Hippocampal formation (tissue), 2 donors: ENCODE measurements around the gene PTGER1.
"Not testable (repeated sequence)": the region's sequence is repeated elsewhere in the genome, so short reads cannot be mapped to it uniquely, and the experiment has no call there.

ENCODE experiments used
- DNase-seq, 2 donors: peaks; one replicate each; lab custom pipeline; 2025; lab: John Stamatoyannopoulos, UW

PTGER1 gene, protein sequence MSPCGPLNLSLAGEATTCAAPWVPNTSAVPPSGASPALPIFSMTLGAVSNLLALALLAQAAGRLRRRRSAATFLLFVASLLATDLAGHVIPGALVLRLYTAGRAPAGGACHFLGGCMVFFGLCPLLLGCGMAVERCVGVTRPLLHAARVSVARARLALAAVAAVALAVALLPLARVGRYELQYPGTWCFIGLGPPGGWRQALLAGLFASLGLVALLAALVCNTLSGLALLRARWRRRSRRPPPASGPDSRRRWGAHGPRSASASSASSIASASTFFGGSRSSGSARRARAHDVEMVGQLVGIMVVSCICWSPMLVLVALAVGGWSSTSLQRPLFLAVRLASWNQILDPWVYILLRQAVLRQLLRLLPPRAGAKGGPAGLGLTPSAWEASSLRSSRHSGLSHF

DNA sequence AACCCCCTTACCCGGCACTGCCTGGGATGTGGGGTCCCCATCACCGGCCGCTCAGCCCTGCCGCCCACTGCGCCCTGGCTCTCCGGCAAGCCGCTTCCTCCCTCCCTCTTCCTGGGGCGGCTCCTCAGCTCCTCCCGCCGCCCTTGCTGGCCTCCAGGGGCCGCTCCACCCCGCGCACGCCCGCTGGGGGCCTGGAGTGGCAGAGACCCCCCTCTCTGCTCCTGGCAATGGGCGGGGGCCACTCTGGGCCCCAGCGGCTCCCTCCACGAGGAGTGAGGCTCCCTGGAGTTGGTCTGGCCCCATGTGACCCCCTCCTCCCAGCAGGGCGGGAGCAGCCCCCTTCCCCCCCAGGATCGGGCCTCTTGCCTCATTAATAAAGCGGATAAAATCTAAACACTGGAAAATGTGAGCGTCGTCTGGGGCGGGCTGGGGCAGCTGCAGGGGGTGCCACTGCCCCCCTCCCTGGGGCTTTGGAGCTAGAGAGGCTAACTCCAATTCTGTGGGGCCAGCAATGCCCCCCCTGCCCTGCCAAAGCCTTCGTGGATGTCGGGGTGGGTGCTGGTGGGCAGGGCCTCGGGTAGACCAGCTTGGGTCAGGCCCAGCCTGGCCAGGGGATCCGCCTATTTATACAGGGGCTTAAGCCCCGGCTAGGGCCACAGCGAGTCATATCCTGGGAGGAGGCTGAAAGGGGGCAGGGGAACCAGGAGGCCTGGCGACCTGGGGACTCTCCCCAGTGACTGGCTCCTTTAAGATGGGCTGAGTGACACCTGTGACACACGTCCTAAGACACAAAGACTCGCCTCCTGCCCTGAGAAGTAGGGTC lies at the start of gene PTGER1:
TSS of gene PTGER1 (minus strand) at position 104 of the 823 bp plus-strand sequence. CDS start 1,034 bp downstream, outside the sequence.
- no peak for DNase-seq

DNA sequence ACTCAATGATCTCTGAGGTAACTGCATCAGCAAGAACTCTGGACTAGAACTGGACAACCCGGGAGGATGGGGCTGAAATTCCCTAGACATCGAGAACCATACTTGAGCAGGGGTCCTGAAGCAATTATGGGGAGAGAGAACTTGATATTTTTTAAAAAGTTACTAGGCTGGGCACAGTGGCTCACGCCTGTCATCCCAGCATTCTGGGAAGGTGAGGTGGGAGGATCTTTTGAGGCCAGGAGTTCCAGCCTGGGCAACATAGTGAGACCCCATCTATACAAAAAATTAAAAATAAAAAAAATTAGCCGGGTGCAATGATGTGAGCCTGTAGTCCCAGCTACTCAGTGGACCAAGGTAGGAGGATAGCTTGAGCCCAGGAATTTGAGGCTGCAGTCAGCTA lies 45.4 kb upstream of the PTGER1 start:
- DNase-seq, result no peak

DNA sequence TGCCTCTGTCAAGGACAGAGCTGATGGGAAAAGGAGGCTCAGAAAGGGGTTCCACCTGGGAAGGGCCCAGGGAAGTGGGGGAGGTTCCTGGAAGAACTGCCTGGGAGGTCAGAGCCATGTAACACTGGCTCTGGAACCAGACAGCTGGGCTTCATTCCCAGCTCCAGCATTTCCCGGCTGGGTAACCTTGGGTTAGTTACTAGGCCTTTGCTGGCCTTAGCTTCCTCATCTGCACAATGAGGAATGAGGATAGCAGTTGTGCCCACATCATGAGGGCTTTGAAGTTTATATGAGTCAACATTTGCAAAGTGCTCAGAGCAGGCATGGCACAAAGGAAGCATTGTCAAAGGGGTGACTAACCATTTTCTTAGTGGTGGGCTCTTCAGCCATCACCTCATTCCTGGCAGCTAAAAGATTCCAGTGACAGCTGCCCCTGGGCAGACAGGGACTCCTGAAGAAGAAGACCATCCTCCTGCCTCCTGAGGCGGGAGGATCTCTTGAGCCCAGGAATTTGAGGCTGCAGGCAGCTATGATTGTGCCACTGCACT lies 44.8 kb upstream of the PTGER1 start:
- DNase-seq, result no peak

DNA sequence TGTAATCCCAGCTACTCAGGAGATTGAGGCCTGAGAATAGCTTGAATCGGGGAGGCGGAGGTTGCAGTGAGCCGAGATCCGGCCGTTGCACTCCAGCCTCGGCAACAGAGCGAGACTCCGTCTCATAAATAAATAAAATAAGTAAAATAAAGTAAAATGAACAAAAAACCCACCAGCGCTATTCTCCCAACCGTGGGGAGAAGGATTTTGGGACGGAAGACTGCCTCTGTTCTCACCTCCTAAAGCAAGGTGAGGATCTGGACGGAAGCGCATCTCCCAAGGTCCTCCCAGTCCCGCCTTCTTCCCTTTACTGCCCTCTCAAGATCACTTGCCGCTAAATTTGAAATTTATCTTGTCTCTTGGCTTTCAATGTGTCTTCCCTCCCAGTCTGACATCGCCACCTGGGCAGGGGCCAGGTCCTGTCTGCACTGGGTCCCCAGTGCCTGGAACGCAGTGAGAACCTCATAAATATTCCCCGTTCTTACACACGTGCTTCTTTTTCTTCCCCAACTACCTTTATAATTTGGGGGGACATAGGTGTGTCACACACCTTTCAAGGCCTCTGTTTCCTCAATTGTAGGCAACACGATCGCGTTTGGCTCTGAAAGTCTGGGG lies 44.2 kb upstream of the PTGER1 start:
- DNase-seq, result no peak

DNA sequence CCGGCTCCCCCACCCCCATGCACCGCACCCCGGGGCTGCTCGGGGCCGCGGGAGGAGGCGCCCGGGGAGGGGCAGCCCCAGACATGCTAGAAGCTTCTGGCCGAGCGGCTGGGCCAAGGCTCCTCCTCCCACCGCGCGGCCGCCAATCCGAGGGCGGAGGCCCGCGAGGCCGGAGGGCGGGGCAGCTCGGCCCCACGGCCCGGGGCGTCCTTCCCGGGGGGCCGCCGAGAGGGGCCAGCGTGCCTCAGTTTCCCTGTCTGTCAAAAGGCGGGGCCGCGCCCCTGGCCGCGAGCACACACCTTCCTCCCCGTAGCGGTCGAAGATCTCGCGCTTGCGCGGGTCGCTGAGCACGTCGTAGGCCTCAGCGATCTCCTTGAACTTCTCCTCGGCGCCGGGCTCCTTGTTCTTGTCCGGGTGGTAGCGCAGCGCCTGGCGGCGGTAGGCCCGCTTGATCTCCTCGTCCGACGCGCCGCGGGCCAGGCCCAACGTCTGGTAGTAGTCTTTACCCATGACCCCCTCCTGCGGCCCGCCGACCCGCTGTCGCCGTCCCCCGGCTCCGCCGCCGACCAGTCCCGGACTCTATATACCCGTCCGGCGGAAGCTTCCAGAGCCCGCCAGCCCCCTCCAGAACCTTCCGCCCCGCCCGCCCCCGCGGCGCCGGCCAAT lies 42.8 kb upstream of the PTGER1 start, which contains the start of gene DNAJB1:
TSS of gene DNAJB1 (minus strand) at position 558 of the 666 bp plus-strand sequence. CDS start at position 510, 48 bp downstream.
- DNase-seq, result peak; percentile 78 to 79

DNA sequence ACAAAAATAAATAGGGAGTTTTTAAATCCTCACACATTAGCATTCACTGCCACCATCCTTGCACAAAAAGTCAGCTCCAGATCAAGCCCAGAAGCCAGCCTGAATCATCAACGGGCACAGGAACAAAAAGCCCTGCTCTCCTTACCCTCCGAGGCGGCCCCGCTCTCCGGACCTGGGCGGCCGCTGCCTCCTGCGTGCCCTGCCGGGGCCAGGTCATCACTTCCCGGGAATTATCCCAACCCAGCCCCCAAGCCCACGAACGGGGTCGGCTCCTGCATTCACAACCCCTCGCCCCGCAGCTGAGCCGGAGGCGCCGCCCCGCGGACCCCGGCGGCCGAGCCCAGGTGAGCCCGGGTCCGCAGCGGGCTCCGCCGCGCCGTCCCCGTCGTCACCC lies 42.3 kb upstream of the PTGER1 start:
- DNase-seq, result no peak

DNA sequence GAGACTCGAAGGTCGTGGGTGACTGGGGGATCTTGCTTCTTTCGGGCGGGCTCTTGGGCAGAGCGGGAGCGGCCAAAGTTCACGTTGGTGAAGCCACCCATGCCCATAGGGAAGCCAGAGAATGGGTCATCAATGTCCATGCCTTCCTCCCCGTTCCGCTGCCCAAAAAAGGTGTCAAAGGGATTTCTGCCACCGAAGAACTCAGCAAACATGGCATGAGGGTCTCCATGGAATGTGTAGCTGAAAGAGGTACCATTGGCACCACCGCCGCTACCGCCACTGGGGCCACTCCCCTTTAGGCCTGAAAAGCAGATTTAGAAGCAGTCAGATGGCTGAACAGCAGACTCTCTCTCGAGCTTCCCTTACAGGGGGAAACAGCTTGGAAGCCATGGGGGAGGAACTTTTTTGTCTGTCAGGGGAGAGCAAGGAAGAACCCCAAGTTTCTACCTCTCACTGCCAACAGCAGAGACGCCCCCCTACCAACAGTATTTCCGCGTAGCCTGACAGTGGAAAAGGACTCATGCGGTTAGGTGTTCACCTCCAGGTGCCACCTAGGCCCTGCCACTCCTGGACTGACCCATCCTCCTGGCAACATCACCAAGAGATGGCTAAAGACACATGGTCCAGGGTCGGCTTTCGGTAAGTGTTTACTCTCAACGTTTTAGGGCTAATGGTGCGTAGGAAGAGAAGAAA lies 41.7 kb upstream of the PTGER1 start:
- peak in 1 of 2 donors; percentile 38 for DNase-seq

DNA sequence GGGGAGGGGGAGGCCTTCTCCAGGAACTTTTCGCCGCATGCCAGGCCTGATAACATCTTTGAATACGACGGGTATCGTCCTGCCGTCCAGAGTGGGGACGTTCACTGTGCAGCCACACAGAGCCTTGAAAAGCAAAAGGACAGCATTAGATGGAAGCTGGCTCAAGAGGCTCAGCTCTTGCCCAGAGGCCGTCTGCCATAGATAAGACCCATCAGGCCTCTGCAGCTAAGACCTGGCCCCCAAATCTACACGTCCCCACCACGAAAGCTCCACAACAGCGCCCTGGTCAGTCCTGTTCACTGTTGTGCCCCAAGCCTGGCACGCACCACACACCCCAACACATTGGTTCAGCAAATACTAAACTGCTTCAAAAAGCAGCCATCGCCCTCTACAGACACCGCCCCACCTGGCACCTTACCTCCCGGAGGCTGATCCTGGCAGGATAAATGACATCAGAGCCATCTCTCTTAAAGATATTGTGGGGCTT lies 40.9 kb upstream of the PTGER1 start:
- DNase-seq, result no peak

DNA sequence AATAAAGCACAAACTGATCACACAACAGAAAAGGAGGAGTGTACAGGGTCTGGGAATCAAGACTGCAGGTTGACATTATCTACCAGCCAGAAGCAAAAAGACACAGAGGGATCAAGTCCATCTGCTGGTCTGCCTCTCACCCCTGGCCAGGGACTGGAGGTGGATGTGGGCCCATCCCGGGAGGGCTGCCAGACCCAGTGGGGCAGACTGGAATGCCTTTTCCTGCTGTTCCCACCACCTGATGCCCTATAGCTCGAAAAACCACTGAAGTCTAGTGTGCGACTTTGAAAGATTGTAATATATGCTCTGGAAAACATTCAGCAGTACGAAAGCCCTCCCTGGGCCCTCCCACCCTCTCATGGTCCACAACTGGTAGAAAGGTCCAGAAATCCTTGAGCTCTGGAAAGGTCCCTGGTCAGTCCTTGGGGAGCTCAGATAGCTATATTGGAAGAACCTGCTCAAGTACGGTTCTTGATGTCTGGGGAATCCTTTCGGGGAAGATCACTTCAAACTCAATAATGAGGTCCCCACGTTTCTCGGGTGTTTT lies 40.4 kb upstream of the PTGER1 start:
- peak in 1 of 2 donors; percentile 24 for DNase-seq

DNA sequence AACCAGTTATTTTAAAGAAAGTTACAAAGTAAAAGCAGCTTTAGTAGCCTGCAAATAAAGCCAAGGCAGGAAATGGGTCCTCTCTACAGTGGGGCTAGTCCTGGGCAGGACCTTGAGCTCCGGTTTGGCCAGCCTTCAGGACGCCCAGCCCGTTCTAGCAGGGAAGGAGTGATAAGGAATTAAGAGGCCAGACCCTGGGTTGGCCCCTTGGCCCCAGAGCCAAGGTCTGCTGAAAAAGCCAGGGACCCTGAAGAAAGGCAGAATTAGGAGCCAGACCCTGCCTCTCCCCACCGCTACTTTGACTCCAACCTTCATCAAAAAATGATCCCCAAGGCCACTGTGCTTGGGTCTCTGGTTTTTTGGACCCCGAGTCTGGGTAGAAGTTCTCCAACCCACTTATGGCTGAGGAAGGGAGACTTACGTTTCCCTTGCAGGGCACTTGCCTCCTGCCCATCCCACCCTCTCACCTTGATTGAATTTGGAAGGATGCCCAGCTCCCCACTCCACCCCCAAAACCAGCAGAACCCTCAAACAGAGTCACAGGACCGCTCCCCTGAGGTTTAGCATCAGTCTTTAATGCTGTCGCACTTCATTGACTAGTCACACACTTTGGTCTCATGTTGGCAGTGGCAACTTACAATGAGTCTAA lies 39.2 kb upstream of the PTGER1 start:
- DNase-seq, result no peak

DNA sequence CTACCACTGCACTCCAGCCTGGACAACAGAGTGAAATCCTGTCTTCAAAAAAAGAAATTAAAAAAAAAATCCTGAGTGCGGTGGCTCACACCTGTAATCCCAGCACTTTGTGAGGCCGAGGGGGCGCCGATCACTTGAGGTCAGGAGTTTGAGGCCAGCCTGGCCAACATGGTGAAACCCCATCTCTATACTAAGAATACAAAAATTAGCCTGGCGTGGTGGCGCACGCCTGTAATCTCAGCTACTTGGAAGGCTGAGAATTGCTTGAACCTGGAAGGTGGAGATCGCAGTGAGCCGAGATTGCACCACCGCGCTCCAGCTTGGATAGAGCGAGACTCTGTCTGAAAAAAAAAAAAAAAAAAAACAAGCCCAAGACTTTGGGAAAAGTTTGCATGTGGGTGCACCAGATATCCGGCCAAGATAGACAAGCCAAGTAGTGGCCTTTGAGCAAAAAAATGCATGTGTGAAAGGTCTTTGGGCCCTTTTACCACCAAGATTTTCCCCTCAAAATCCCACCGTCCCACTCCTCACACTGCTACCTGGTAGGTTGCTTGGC lies 37.3 kb upstream of the PTGER1 start:
- DNase-seq, result no peak

DNA sequence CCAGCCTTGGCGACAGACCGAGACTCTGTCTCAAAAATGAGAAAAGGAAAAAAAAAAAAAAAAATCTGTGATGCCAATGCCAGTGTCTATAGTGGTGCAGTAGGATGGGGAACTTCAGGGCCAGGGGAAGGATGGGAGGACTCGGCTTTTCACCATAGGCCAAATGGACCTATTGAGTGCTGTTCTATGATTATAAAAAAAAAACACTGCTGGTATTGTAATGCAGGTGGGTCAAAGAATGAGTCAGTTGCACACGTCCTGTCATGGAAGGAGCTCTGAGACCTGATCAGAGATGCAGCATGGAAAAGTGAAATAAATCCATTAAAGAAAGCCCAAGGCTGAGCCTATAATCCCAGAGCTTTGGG lies 36.1 kb upstream of the PTGER1 start:
- no peak for DNase-seq

DNA sequence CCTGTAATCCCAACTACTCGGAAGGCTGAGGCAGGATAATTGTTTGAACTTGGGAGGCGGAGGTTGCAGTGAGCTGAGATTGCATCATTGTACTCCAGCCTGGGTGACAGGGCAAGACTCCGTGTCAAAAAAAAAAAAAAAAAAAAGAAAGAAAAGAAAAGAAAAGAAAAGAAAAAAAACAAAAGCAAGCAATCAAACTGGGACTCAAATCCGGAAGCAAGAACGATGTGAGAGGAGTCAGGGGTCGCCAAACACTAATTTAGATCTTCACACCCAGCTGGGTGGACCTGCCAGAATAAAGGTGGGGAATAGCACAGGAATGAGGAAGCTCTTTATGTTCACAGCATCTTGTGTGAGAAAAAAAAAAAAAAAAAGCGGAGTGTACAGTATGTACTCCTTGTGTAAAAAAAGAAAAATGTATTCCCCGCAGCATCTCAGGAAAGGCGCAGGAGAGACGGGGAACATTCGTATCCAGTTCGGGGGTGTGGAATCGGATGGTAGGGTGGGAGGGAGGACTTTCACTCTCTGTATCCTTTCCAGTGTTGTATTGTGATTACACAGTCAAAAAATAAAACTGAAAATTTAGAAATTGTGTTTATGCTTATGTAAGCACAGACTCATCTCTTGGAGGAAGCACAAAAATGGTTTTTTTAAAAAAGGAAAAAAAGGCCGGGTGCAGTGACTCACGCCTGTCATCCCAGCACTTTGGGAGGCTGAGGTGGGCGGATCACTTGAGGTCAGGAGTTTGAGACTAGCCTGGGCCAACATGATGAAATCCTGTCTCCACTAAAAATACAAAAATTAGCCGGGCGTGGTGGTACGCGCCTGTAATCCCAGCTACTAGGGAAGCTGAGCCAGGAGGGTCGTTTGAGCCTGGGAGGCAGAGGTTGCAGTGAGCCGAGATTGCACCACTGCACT lies 35.4 kb upstream of the PTGER1 start:
- peak in 1 of 2 donors; percentile 45 for DNase-seq

DNA sequence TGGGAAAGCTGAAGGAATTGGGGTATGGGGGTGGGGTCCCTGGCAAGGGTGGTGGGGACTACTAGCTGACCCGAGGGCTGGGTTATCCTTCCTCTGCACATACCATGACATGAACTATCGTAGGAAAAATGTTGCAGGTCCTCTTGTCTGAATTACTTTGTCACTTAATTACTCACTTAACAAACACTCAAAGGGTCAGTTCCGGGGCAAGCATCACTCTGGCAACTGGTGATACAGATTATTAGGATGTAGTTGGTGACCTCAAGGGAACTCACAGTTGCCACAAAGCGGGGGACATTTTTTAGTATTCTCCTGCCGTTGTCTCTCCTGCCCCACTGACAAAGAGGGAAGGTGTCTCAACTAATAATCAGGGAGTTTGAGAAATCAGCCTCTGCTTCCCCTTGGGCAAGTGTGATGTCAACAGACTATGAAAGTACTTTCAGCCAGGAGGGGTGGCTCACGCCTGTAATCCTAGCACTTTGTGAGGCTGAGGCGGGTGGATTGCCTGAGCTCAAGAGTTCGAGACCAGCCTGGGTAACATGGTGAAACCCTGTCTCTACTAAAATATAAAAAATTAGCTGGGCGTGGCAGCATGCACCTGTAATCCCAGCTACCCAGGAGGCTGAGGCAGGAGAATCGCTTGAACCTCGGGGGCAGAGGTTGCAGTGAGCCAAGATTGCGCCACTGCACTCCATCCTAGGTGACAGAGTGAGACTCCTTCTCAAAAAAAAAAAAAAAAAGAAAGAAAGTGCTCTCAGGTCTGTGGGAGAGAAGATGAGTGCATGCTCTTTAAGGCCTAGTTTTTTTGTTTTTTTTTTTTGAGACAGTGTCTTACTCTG lies 32.8 kb upstream of the PTGER1 start:
- no peak for DNase-seq

DNA sequence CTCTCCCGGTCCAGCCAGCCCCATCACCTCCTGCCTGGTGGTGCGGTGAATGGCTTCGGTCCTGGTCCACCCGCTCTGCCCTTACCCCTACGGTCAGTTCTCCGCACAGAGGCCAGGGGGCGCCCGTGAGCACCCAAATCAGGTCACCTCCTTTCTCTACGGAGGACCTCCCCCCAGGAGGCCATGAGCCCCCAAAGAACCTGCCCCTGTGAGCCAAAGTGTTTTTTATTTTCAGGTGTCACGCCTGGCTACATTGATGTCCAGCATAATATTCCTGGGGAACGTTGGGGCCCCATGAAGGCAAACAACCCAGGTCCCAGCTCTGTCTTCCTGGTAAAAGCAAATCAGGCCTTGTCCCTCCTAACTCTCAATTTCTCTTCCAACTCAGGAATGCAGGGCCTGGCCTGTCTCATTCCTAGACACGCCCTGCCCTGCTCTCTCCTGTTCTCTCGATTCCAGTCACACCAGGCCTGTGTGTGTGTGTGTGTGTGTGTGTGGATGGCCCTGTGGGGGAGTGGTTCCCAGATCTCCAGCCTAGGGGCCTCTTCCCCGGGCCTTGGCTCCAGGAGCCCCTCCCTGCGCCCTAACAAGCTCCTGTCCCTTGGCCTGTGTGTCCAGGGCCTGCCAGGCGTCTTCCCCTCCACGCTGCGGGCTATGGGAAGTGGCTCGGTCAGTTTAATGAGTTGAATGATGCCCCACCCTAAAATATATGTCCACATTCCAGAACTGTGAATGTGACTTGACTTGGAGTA lies 30.5 kb upstream of the PTGER1 start:
- no peak for DNase-seq

DNA sequence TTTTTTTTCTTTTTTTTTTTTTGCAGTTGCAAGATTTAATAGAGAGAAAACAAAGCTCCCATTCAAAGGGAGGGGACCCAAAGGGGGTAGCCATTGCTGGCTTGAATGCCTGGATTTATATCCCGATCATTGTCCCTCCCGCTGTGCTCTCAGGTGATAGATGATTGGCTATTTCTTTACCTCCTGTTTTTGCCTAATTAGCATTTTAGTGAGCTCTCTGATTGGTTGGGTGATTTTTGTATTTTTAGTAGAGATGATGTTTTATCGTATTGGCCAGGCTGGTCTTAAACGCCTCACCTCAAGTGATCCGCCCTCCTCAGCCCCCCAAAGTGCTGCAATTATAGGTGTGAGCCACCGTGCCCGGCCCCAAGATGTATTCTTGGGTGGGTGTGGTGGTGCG lies 29.4 kb upstream of the PTGER1 start:
- not testable (repeated sequence) for DNase-seq

DNA sequence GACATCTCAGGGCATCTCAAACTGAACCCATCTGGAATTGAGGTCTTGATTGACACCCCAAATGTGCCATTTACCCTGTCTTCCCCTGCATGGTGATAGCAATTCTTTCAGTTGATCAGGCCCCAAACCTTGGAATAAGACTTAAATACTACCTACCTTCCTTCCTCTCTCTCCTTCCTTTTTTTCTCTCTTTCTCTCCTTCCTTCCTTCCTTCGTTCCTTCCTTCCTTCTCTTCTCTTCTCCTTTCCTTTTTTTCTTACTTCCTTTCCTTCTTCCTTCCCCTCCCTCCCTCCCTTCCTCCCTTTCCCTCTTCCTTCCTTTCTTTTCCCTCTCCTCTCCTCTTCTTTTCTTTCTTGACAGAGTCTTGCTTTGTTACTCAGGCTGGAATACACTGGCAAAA lies 28.1 kb upstream of the PTGER1 start:
- no peak for DNase-seq
